ENCODE data around the gene RPS6KB2.

DNA sequence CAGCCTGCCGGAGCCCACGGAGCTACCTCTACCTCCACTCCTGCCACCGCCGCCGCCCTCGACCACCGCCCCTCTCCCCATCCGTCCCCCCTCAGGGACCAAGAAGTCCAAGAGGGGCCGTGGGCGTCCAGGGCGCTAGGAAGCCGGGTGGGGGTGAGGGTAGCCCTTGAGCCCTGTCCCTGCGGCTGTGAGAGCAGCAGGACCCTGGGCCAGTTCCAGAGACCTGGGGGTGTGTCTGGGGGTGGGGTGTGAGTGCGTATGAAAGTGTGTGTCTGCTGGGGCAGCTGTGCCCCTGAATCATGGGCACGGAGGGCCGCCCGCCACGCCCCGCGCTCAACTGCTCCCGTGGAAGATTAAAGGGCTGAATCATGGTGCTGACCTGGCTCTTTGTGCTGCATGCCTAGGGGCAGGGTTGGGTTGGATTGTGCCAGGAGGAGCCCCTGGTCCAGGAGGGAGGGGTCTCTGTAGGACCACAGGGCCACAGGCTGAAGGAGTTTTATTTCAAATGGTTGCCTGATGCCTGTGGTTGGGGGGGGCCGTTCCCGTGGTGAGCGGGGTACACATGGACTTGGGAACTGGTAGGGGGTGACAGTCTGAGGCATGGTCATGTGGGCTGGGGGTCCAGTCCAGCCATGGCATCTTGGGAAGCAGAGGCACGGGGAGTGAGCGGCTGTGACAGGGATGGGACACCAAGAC, 6.9 kb downstream of the RPS6KB2 start:
- no peak for TF ChIP-seq CTCF (IDR thresholded peaks at IDR 0.05)
- TF ChIP-seq POLR2A (IDR thresholded peaks at IDR 0.05): no peak

All from uterus (tissue), 2 donors.